ENCODE data around the gene CAMSAP1.

Gene CAMSAP1

DNA sequence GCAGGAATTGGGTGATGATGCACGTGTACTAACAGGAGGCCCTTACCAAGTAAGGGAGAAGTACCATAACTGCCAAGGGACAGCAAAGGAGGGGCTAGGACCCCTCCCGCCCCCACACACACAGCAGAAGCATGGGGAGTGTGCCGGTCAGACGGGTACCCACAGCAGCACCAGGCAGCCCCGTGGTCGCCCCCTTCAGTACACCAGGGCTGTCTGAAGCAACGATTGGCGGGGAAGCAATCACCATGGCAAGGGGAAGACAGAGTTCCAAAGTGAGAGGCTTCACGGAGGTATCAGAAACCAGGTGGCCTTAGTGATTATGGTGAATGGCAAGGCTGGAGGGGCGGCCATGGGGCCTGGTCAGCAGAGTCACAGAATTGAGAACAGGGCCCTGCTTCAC, 72.2 kb downstream of the CAMSAP1 start:
- Histone ChIP-seq H3K4me1 (ENCODE audit: insufficient read depth, low read length) (no peaks in the 10 kb centered on the region), H3K4me3 (ENCODE audit: low read length) (no peak overlapping the region), H3K36me3 (ENCODE audit: insufficient read depth, low read length) (peaks cover 16% of the 10 kb centered on the region), H3K27me3 (ENCODE audit: insufficient read depth, low read length) (no peaks in the 10 kb centered on the region), H3K9me3 (ENCODE audit: low read length) (no peaks in the 10 kb centered on the region), H2AFZ (ENCODE audit: low read depth, low read length) (no peak overlapping the region)

DNA sequence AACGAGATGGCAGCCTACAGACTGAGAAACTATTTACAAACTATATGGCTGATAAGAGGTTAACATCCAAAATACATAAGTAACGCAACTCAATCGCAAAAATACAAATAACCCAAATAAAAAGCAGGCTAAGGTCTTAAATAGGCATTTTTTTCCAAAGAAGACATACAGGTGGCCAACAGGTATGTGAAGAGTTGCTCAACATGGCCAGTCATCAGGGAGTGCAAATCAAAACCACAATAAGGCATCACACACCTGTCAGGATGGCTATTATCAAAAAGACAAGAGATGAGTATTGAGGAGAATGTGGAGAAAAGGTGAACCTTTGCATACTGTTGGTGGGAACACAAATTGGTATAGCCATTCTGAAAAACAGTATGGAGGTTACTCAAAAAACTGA, 73.5 kb downstream of the CAMSAP1 start:
- Histone ChIP-seq H3K36me3 (ENCODE audit: insufficient read depth, low read length) (peaks cover 13% of the 10 kb centered on the region), H3K27me3 (ENCODE audit: insufficient read depth, low read length) (no peaks in the 10 kb centered on the region), H3K4me3 (ENCODE audit: low read length) (no peak overlapping the region), H2AFZ (ENCODE audit: low read depth, low read length) (no peak overlapping the region), H3K9me3 (ENCODE audit: low read length) (peaks cover under 1% of the 10 kb centered on the region), H3K4me1 (ENCODE audit: insufficient read depth, low read length) (no peaks in the 10 kb centered on the region)

DNA sequence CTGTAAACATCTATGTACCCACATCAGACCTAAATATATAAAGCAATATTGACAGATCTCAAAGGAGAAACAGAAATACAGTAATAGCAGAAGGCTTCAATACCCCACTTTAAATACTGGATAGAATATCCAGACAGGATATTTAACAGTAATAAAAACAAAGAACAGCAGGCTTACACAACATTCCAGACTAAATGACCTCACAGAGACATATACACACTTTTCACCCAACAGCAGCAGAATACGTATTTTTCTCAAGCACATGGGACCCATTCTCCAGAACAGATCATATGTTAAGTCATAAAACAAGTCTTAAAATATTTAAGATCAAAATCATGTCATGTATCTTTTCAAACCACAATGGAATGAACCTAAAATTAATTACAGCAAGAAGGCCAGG, 76.8 kb downstream of the CAMSAP1 start:
- Histone ChIP-seq H2AFZ (ENCODE audit: low read depth, low read length) (no peak overlapping the region), H3K36me3 (ENCODE audit: insufficient read depth, low read length) (peaks cover 44% of the 10 kb centered on the region), H3K4me1 (ENCODE audit: insufficient read depth, low read length) (no peaks in the 10 kb centered on the region), H3K9me3 (ENCODE audit: low read length) (peaks cover 3% of the 10 kb centered on the region), H3K27me3 (ENCODE audit: insufficient read depth, low read length) (no peaks in the 10 kb centered on the region), H3K4me3 (ENCODE audit: low read length) (no peak overlapping the region)

DNA sequence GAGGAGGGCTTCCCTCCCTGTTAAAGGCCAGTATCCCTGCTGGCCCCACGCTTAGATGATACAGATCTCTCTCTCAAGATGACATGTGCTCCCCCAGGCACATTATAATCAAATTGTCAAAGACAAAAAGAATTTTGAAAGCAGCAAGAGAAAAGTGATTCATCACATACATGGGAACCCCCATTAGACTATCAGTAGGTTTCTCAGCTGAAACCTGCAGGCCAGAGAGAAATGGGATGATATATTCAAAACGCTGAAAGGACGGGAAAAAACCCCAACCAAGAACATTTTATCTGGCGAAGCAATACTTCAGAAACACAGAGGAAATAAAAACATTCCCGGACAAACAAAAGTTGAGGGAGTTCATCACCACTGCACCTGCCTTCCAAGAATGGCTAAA, 78.7 kb downstream of the CAMSAP1 start:
- no peak overlapping the region for H3K4me3 ChIP-seq (ENCODE audit: low read length)
- H3K4me1 ChIP-seq (ENCODE audit: insufficient read depth, low read length): no peaks in the 10 kb centered on the region
- H3K9me3 ChIP-seq (ENCODE audit: low read length): peaks cover 3% of the 10 kb centered on the region
- peaks cover 47% of the 10 kb centered on the region for H3K36me3 ChIP-seq (ENCODE audit: insufficient read depth, low read length)
- no peak overlapping the region for H2AFZ ChIP-seq (ENCODE audit: low read depth, low read length)
- H3K27me3 ChIP-seq (ENCODE audit: insufficient read depth, low read length): no peaks in the 10 kb centered on the region

GRCh38 chr9:135827866-135828580, 79.3 kb downstream of the CAMSAP1 start:
- Histone ChIP-seq H3K4me3 (ENCODE audit: low read length) (no peak overlapping the region), H3K36me3 (ENCODE audit: insufficient read depth, low read length) (peaks cover 52% of the 10 kb centered on the region), H2AFZ (ENCODE audit: low read depth, low read length) (no peak overlapping the region), H3K4me1 (ENCODE audit: insufficient read depth, low read length) (no peaks in the 10 kb centered on the region), H3K27me3 (ENCODE audit: insufficient read depth, low read length) (no peaks in the 10 kb centered on the region), H3K9me3 (ENCODE audit: low read length) (peaks cover 3% of the 10 kb centered on the region)

GRCh38 chr9:135827301-135827700, 80.0 kb downstream of the CAMSAP1 start:
- Histone ChIP-seq H3K36me3 (ENCODE audit: insufficient read depth, low read length) (peaks cover 59% of the 10 kb centered on the region), H3K4me1 (ENCODE audit: insufficient read depth, low read length) (no peaks in the 10 kb centered on the region), H2AFZ (ENCODE audit: low read depth, low read length) (no peak overlapping the region), H3K9me3 (ENCODE audit: low read length) (peaks cover 3% of the 10 kb centered on the region), H3K4me3 (ENCODE audit: low read length) (no peak overlapping the region), H3K27me3 (ENCODE audit: insufficient read depth, low read length) (no peaks in the 10 kb centered on the region)

- Histone ChIP-seq H2AFZ (ENCODE audit: low read depth, low read length) (no peak overlapping the region), H3K27me3 (ENCODE audit: insufficient read depth, low read length) (no peaks in the 10 kb centered on the region), H3K4me3 (ENCODE audit: low read length) (no peak overlapping the region), H3K4me1 (ENCODE audit: insufficient read depth, low read length) (no peaks in the 10 kb centered on the region), H3K36me3 (ENCODE audit: insufficient read depth, low read length) (peaks cover 70% of the 10 kb centered on the region), H3K9me3 (ENCODE audit: low read length) (peaks cover 3% of the 10 kb centered on the region)
Measured at GRCh38 chr9:135826188-135826545, 81.2 kb downstream of the CAMSAP1 start.

- H2AFZ ChIP-seq (ENCODE audit: low read depth, low read length): no peak overlapping the region
- H3K27me3 ChIP-seq (ENCODE audit: insufficient read depth, low read length): no peaks in the 10 kb centered on the region
- H3K4me1 ChIP-seq (ENCODE audit: insufficient read depth, low read length): no peaks in the 10 kb centered on the region
- peaks cover 3% of the 10 kb centered on the region for H3K9me3 ChIP-seq (ENCODE audit: low read length)
- no peak overlapping the region for H3K4me3 ChIP-seq (ENCODE audit: low read length)
- H3K36me3 ChIP-seq (ENCODE audit: insufficient read depth, low read length): peaks cover 74% of the 10 kb centered on the region
Measured at GRCh38 chr9:135825435-135826187, 81.7 kb downstream of the CAMSAP1 start.

GRCh38 chr9:135823036-135823435, 84.3 kb downstream of the CAMSAP1 start:
- Histone ChIP-seq H3K9me3 (ENCODE audit: low read length) (no peaks in the 10 kb centered on the region), H2AFZ (ENCODE audit: low read depth, low read length) (no peak overlapping the region), H3K4me3 (ENCODE audit: low read length) (no peak overlapping the region), H3K4me1 (ENCODE audit: insufficient read depth, low read length) (no peaks in the 10 kb centered on the region), H3K36me3 (ENCODE audit: insufficient read depth, low read length) (peaks cover 86% of the 10 kb centered on the region), H3K27me3 (ENCODE audit: insufficient read depth, low read length) (no peaks in the 10 kb centered on the region)

DNA sequence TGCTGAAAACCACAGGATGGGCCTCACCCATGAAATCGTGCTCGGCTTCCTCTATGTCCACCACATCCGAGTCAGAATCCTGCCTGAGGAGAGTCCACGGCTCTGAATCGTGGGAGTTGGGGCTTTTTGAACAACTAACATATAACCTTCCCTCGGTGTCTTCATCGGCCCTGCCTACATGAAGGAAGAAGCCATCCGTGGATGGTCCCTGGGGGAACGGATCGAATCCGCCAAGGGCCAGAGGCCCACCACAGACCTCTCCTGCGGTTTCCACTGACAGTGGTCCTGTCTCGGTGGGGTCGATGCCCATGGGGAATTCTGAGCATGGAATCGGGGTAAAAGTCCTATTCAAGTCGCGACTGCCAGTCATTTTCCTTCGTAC, 85.0 kb downstream of the CAMSAP1 start:
- Histone ChIP-seq H3K9me3 (ENCODE audit: low read length) (no peaks in the 10 kb centered on the region), H3K27me3 (ENCODE audit: insufficient read depth, low read length) (no peaks in the 10 kb centered on the region), H2AFZ (ENCODE audit: low read depth, low read length) (no peak overlapping the region), H3K36me3 (ENCODE audit: insufficient read depth, low read length) (peaks cover 86% of the 10 kb centered on the region), H3K4me3 (ENCODE audit: low read length) (no peak overlapping the region), H3K4me1 (ENCODE audit: insufficient read depth, low read length) (no peaks in the 10 kb centered on the region)

DNA sequence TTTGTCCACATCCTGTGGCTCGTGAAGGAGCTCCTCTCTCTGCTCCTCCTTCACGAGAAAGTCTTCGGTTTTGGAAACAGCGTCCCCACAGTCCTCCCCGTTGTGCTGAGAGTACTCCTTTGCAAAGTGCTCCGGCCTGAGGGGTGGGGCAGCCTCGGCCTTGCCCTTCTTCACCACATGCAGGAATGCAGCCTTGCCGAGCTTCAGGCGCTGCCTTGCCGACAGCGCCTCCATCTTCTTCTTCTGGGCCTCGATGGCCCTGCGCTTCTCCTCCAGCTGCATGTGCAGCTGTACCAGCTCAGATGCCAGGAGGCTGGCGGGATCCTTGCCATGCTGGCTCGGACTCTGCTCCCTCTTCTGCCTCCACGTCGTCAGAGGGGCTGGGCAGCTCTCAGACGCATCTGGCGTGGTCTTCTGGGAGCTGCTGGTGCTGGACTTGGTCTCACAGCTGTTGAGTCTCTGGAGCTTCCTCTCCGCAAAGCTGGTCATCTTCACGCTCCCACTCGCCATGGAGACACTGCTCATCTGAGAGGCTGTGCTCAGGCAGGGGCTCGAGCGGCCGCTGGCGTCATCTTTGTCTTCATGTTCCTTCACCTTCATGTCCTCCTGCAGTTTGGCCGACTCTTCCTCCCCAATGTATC, 85.5 kb downstream of the CAMSAP1 start:
- Histone ChIP-seq H3K36me3 (ENCODE audit: insufficient read depth, low read length) (peaks cover 87% of the 10 kb centered on the region), H3K4me3 (ENCODE audit: low read length) (no peak overlapping the region), H3K27me3 (ENCODE audit: insufficient read depth, low read length) (no peaks in the 10 kb centered on the region), H3K9me3 (ENCODE audit: low read length) (no peaks in the 10 kb centered on the region), H2AFZ (ENCODE audit: low read depth, low read length) (no peak overlapping the region), H3K4me1 (ENCODE audit: insufficient read depth, low read length) (no peaks in the 10 kb centered on the region)

DNA sequence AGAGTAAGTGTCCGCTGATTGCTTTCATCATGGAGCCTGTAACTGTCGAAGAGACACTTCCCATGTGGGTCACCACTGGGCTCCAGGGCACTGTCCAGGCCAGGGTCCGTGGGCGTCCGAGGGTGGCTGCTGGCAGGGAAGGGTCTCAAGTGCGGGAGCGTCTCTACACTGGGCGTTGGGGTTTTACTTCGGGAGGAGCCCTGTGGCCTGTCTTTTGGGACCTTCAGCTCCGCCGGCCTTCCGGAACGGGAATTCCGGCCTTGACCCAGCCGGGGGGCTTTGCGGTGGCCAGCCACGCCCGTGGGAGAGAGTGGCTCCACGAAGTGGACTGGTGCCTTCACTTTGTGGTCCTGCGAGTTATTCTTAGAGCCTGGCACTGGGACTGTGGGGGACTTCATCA, 86.2 kb downstream of the CAMSAP1 start:
- H3K4me1 ChIP-seq (ENCODE audit: insufficient read depth, low read length): no peaks in the 10 kb centered on the region
- H3K4me3 ChIP-seq (ENCODE audit: low read length): no peak overlapping the region
- H3K36me3 ChIP-seq (ENCODE audit: insufficient read depth, low read length): peaks cover 88% of the 10 kb centered on the region
- H3K9me3 ChIP-seq (ENCODE audit: low read length): no peaks in the 10 kb centered on the region
- H3K27me3 ChIP-seq (ENCODE audit: insufficient read depth, low read length): no peaks in the 10 kb centered on the region
- H2AFZ ChIP-seq (ENCODE audit: low read depth, low read length): no peak overlapping the region

DNA sequence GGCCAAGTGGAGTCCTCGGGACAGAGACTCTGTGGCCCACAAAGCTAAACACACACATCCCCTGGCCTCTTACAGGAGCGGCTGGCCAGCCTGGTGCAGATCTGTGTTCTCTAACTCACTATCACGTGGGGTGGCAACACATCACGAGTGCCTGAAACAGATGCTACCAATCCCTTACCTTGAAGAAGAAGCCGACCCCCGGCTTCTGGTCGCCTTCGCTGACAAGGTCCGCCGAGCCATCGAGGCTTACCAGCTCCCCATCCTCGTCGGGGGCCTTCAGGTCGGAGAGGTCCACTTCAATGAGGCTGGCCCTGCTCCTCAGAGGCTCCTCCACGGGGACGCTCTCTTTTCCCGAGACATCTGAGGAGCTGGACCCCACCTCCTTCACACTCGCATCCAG, 86.7 kb downstream of the CAMSAP1 start:
- Histone ChIP-seq H3K36me3 (ENCODE audit: insufficient read depth, low read length) (peaks cover 88% of the 10 kb centered on the region), H3K9me3 (ENCODE audit: low read length) (no peaks in the 10 kb centered on the region), H2AFZ (ENCODE audit: low read depth, low read length) (no peak overlapping the region), H3K27me3 (ENCODE audit: insufficient read depth, low read length) (no peaks in the 10 kb centered on the region), H3K4me3 (ENCODE audit: low read length) (no peak overlapping the region), H3K4me1 (ENCODE audit: insufficient read depth, low read length) (no peaks in the 10 kb centered on the region)

All from neuron (in vitro differentiated cells).